GM18868 (cell line): ENCODE results near the gene GDF10.

Experiments
- ATAC-seq: cut with Tn5 transposase; IDR thresholded peaks from one replicate; pipeline ENCODE4 v1.9.1; 2021; ENCODE audit warnings: mild to moderate bottlenecking, moderate library complexity; ENCODE audit not compliant: unreplicated experiment

GDF10 gene

GRCh38 chr10:47291682-47292081 lies 8.3 kb upstream of the GDF10 start:
- ATAC-seq = no peak

GRCh38 chr10:47294057-47294456 lies 5.9 kb upstream of the GDF10 start:
- no peak for ATAC-seq

- ATAC-seq = no peak
These were observed 5.5 kb upstream of the GDF10 start for GRCh38 chr10:47294501-47294900.

GRCh38 chr10:47295411-47295810 lies 4.6 kb upstream of the GDF10 start:
- no peak for ATAC-seq

- ATAC-seq = no peak
These were observed 3.7 kb upstream of the GDF10 start for GRCh38 chr10:47296156-47296894.

- no peak for ATAC-seq
These were observed 3.1 kb upstream of the GDF10 start for GRCh38 chr10:47296941-47297340.

GRCh38 chr10:47297866-47298540 lies 2.0 kb upstream of the GDF10 start:
- no peak for ATAC-seq

- ATAC-seq = no peak
These were observed 1.3 kb upstream of the GDF10 start for GRCh38 chr10:47298715-47299114.

GRCh38 chr10:47300429-47300931 lies 483 bp downstream of the GDF10 start:
- ATAC-seq = no peak

GRCh38 chr10:47301833-47302232 lies 1.8 kb downstream of the GDF10 start:
- ATAC-seq = no peak

GRCh38 chr10:47303105-47303504 lies 3.1 kb downstream of the GDF10 start:
- ATAC-seq = no peak

GRCh38 chr10:47303866-47304265 lies 3.9 kb downstream of the GDF10 start:
- no peak for ATAC-seq

GRCh38 chr10:47305566-47305965 lies 5.6 kb downstream of the GDF10 start:
- no peak for ATAC-seq

GRCh38 chr10:47306387-47307210 lies 6.6 kb downstream of the GDF10 start:
- ATAC-seq = no peak

GRCh38 chr10:47307381-47307780 lies 7.4 kb downstream of the GDF10 start:
- no peak for ATAC-seq

GRCh38 chr10:47308775-47309174 lies 8.8 kb downstream of the GDF10 start:
- ATAC-seq = no peak

- ATAC-seq = no peak
These were observed 9.6 kb downstream of the GDF10 start for GRCh38 chr10:47309408-47310089.

- no peak for ATAC-seq
These were observed 10.1 kb downstream of the GDF10 start for GRCh38 chr10:47310090-47310505.

GRCh38 chr10:47311193-47311931 lies 11.4 kb downstream of the GDF10 start:
- no peak for ATAC-seq
